Uterus (tissue), 2 donors: ENCODE data around the gene BANK1.

Experiments
- CTCF ChIP-seq, 4 experiments: fragments of 200-600 bp in 2 of 4; fragments of 450-650 bp in 2 of 4; sonication (generic) in 2 of 4; IDR thresholded peaks; one replicate each; pipeline ENCODE4 v1.5.1; 2016 to 2019; ENCODE audit warnings: antibody characterized with exemption in 4 of 4, mild to moderate bottlenecking in 2 of 4, moderate library complexity in 1 of 4
- POLR2A ChIP-seq, 2 donors: fragments of 450-650 bp; IDR thresholded peaks; one replicate each; pipeline ENCODE4 v1.6.1; 2016; ENCODE audit warnings: antibody characterized with exemption in 2 of 2, mild to moderate bottlenecking in 1 of 2, moderate library complexity in 1 of 2

- TF ChIP-seq CTCF (IDR thresholded peaks at IDR 0.05): no peak
- TF ChIP-seq POLR2A (IDR thresholded peaks at IDR 0.05): no peak
These were observed 4.3 kb downstream of the BANK1 start for GRCh38 chr4:101794806-101795205.
